Activated CD8-positive, alpha-beta memory T cell treated with anti-CD3 and anti-CD28 coated beads, Interleukin-2, amount 50 U/mL, for 1 hour (primary cell): Measurements from ENCODE around the gene ALDH3A2.
"Not testable (repeated sequence)": the region's sequence is repeated elsewhere in the genome, so short reads cannot be mapped to it uniquely, and the experiment has no call there.

Experiments
- DNase-seq: peaks from one replicate; pipeline ENCODE4 v3.0.0-alpha.2; 2020; ENCODE audit errors: extremely low read depth

Gene ALDH3A2

DNA sequence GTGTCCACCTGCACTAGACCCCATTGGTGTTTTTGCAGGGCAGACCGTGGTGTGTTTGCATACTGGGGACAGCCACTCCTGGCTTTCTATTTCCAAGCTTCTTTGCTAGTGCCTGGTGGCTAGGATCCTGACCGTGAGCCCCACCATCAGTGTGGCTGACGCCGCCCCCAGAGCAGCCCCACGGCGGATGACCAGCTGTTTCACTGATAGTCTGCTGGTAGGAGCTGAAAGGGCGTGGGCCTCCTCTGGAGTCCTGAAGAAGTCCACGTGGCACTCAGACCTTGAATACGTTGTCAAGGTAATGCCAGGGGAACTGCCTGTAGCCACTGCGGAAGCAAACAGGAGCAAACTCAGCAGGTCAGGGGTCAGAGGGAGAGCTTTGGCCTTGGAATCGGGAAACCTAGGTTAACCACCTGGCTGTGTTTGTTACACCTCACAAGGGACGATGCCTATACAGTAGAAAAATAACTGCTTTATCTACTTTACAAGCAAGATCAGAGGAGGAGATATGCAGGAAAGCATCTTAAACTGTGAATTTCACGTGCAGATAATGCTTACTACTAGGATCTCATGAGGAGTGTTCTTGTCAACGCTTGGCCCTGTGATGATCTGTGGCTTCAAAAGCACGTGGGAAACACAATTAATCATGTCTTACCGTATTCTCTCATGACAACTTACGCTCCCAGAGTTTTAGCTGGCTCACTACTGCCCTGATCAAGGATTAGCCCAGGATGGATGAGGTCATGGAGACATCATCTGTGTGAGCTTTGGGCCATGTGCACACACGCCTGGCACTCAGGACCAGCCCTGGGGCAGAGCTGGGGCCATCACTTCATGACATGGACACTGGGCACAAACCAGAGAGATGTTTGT lies 30.3 kb downstream of the ALDH3A2 start:
- DNase-seq = no peak

DNA sequence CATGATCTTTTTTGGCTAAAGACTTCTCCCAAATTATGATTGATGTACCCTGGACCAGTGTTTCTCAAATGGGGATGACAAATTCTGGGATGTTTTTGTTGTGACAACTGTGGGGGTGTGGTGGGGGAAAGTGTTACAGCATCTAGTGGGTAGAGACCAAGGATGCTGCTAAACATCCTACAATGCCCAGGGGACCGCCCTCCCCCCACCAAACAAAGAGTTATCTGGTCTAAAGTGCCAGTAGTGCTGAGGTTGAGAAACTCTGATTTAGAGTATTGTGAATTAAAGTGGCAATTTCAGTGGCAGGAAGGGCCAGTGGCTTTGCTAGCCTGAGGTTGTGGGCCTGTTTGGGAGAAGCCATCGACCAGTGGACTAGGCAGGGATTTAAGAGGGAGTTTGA lies 34.6 kb downstream of the ALDH3A2 start:
- DNase-seq = no peak

DNA sequence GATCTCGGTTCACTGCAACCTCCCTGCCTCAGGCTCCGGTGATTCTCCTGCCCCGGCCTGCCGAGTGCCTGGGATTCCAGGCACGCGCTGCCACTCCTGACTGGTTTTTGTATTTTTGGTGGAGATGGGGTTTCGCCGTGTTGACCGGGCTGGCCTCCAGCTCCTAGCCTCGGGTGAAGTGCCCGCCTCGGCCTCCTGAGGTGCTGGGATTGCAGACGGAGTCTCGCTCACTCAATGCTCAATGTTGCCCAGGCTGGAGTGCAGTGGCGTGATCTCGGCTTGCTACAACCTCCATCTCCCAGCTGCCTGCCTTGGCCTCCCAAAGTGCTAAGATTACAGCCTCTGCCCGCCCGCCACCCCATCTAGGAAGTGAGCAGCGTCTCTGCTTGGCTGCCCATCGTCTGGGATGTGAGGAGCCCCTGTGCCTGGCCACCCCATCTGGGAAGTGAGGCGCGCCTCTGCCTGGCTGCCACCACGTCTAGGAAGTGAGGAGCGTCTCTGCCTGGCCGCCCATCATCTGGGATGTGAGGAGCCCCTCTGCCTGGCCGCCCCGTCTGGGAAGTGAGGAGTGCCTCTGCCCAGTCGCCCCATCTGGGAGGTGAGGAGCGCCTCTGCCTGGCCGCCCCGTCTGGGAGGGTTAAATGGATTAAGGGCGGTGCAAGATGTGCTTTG lies 36.5 kb downstream of the ALDH3A2 start:
- DNase-seq = not testable (repeated sequence)

DNA sequence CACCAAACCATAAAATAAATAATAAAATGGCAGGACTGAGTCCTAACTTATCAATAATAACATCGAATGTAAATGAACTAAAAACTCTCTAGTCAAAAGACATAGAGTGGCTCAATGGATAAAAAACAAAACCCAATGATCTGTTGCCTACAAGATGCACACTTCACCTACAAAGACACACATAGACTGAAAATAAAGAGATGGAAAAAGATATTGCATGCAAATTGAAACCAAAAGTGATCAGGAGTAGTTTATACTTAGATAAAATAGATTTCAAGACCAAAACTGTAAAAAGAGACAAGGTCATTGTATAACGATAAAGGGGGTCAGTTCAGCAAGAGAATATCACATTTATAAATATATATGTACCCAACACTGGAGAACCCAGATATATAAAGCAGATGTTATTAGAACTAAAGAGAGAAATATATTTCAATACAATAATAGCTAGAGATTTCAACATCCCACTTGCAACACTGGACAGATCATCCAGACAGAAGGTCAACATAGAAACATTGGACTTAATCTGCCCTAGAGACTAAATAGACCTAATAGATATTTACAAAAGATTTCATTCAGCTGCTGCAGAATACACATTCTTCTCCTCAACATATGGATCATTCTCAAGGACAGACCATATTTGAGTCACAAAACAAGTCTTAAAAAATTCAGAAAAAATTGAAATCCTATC lies 38.0 kb downstream of the ALDH3A2 start:
- DNase-seq = no peak

DNA sequence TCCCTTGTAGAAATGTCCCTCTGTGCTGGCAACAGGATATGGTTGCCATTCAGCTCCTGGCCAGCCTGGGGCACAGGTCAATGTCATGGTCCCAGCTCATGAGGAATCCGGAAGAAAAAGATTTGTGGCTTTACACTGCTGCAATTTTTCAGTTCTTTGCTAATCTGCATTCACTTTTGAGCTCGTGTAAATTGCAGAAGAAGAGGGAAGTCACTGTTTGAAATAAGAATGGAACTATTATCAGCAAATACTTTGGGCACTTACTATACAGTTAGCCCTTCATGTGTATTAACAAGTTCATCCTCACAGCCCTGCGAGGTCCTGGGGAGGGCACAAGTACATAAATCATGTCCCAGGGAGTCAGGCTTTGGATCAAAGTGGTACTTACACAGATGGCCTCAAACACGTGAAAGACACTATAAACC lies 53.7 kb downstream of the ALDH3A2 start:
- no peak for DNase-seq

DNA sequence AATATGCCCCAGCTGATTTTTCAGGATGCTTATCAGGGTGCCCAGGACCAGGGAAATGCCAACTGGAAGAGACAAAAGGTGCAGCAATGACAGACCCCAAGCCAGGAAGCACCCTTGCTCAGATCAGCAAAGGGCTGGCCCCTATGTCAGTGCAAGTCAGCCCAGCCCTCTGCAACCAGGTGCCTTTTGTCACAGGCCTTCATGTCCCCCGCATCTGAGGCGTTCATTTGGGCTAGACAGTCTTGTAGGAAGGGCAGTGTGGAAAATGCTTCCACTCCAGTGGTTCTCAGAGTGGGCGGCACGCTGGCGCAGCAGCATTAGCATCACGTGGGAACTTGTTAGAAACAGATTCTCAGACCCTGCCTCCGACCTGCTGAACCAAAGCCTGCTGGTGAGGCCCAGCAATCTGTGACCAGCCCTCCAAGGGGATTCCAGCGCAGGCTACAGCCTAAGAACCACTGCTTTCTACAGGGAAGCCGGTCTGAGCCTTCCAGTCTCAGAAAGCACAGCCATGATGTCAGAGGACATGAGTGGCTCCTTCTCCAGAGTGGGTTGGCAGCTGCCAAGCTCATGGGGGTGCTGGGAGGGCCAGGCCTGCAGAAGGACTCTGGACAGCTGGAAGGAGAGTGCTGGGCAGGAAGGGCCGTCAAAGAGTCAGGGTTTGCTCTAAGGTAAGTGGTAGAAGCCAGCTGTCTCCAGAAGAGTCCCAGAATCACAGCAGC lies 54.7 kb downstream of the ALDH3A2 start:
- DNase-seq = no peak

DNA sequence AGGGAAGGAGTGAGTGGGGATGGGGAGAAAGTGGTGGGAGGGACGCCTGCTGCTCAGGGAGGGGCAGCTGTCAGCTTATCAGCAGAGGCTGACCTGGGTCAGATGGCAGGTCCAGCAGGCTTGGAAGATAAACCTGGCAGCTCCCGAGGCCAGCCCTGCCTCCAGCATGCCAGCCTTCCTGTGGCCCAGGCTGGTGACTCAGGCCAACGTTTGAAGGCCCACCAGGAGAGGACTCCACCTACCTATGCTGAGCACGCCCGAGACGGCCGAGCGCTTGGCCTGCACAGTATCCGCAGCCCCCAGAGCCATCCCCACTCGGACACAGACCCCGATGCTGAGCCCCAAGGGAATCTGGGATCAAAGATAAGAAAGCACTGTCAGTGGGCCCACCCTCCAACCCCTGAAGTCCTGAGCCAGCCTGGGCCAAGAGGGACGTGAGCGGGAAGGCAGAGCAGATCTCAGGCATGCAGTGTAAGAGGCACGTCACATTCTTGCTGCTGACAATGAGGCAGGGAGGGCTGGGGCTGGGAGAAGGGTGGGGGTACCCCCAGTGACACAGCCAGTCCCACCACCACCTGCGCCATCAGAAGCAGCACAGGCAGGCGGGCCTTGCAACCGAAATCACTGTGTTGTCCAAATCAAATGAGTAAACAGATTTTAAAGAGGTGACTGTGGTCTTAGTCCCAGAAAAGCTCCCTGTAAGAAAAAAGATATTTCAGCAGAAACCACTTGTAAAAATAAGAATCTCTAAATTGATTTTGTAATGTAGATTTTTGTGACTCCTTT lies 55.5 kb downstream of the ALDH3A2 start:
- no peak for DNase-seq

DNA sequence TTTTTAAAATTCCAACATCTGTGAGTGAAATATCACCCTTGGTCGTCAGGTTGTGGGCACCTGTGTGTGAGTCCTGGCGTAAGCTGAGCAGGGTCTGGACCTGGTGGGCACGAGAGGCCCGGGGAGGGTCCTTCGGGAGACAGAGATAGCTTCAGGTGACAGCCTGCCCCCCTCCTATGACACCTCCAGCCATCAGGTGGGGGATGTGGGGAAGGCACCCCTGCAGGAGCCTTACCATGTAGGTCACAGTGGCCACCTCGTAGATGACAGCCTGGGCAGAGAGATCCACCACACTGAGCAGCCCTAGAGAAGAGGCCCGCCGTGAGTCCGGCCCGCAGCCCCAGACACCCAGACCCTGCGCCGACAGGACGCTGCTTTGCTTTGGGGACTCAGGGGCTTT lies 56.6 kb downstream of the ALDH3A2 start:
- no peak for DNase-seq

DNA sequence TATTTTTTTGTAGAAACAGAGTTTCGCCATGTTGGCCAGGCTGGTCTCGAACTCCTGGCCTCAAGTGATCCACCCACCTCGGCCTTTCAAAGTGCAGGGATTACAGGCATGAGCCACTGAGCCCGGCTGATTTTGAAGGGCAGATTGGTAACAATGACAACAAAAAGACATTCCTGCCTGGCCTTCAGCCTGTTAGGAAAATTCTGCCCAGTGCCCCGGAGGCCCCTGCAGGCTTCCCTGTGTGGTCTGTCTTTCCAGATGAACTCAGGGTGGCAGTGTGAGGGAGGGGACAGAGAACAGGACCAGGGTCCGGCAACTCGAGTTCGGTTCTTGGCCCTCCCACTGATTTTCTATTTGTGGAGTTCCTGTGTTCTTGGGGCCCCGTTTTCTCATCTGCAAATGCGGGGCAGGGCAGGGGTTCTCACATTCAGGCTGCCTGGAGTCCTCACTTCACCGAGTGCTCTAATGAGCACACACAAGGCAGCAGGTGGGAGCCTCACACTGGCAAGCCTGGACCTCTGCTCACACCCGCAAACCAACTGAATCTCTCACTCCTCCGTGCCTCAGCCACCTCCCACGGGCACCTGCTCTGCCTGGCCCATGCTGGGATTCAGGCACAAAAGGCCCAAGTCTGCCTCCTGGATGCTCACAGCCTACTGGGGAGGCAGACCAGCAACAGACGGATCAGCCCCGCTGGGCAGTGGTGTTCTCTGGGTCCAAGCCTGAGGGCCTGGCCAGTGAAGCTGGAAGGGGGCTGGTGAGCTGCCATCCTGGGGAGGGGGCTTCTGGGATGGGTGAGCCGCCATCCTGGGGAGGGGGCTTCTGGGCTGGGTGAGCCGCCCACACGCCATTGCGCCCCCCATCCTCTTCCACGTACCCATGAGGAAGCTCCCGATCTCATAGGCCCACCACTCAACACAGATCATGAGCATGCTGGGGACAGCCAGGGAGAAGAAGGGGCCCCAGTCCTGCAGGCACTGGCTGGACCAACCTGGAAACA lies 57.5 kb downstream of the ALDH3A2 start:
- DNase-seq = no peak

DNA sequence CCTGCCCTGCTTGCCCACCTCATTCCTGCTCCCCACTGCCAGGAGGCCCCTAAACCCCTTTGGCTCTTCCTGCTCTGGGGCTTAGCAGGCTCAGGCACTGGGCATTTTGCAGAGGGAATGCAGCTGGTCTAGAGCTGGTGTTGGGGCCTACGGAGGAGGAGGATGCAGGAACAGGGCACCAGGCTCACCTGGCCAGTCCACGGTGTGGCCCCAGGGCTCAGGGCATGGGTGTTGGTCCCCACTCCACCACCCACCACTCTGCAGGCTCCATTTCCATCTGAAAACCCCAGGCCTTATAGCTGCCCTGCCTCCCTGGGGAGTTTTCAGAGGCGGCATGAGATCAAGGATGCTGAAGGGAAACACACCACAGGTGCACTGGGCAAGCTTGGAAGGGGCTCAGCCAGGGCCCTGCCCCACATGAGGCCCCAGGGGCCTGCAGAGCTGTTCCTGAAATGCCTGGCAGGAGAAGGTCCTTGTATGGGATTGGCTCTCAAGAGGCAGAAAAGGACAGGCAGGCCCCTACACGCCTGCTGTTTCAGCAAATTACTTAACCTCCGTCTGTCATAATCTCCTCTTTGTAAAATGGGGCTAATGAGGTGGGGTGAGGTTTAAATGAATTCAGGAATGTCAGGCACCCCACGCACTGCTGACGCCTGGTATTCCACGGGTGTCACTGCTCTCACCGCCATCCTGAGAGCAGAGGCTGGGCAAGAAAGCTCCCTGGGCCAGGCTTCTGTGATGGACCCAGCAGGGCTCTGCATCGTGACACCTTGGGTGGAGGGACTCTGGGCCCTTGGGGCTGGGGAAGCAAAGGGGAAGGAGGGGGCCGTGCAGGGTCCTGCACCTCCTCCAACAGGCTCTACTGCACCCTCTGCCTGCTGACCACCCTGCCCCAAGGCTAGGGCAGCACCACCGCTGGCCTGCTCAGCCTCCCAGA lies 58.5 kb downstream of the ALDH3A2 start:
- DNase-seq = no peak

DNA sequence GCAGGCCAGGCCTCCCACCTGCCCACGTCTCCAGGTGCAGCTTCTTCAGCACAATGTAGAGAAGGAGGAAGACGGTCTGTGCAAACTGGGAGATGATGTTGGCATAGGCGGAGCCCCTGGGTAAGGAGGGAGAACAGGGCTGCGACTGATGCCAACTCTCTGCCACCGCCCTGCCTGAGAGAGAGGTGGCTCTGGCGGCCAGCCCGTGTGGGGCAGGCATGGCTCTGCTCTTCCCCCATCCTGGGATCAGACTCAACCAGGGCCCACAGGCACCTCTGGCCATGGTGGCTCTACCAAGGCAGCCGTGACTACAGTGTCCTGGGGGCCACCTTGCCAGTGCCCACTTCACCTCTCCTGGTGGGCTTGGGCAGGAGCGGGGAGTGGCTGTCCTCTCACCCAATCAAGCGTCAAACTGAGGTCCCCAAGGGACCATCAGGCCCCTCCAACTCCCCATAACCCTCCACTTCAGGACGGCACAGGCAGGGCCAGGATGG lies 59.2 kb downstream of the ALDH3A2 start:
- no peak for DNase-seq

DNA sequence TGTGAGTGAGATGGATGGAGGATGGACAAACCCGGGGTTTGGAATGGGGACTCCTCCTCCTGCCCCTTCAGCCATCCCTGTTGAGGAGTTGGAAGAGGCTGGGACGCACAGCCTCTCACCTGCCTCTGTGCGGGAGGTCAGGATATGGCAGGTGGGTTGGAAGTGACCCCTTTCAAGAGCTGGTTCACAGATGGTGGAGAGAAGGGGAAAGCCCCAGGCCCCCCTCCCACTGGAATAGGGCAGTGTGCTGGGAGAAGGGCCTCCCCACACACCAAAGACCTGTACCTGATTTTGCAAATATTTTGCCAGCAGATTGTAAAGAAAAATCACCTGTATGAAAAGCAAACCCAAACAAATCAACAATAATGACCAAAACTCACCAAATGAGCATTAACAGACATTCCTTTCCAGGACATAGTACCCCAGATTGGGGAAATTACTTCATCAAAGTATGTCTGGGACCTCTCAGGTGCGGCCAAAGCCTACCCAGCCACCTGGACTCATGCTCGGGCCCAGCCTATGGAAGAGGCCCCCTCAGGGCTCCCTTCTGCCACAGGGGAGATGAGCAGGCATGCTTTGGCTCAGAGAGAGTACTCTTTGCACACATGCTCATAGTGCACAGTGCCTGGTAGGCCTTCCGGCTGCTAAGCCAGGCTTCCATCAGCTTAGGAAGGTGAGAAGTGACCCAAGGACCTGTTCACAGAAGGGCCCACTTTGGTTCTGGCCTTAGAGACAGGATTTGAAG lies 60.1 kb downstream of the ALDH3A2 start:
- no peak for DNase-seq

DNA sequence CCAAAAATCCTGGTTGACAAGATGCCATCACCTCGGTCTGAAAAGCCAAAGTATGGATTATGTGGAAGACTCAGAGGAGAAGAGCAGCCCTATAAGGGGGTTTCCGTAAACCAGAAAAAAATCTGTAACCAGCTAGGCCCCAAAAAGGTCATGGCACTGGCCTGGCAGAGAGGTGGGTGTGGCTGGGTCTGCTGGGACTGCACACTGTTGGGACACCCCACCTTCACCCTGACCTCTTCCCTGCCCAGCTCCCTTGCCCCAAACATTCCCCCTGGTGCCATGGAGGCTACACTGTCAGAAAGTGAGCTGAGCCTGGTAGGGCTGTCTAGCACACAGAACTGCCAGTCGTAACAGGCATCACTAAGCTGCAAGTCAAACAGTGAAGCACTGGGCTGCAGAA lies 61.3 kb downstream of the ALDH3A2 start:
- DNase-seq = no peak

DNA sequence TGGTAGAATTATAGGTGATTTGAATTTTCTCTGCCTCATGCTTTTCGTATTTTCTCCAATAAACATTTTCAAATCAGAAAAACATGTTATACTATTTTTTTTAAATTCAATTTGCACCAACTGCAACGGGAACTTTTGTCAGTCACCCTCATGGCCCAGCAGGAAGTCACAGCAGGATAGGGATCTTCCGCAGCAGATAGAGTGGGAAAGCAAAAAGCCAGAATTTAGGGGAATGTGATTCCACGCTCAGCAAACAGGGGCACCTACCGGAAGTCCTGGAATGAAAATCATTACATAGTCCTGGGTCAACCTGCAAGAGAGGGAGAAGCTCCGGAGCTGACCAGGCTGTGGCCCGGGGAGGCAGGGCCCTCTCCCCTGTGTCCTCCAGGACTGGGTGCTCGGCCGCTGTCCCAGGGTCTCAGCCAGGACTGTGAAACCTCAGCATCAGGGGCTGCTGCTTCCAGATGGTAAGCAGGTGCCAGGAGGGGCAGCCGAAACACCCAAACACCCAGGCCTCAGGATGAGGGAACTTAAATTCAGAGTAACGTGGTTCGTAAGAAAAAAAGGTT lies 64.0 kb downstream of the ALDH3A2 start:
- no peak for DNase-seq

DNA sequence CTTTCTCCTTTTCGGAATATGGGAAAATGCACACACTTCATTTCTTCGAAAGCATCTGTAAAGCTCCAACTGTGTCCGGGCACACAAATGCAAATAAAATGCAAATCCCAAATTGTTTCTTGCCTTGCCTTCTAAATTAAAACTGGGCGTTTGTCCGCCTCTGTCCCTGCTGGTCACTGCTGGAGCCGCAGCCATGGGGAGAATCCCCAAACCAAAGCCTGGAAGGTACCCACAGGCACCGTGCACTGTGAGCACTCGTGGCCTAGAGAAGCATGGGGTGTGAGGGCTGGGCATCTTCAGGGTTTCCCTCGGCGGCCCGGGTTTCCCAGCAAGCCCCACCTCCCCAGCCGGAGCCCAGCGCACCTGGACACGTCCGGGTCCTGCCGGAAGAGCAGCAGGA lies 64.9 kb downstream of the ALDH3A2 start:
- no peak for DNase-seq

DNA sequence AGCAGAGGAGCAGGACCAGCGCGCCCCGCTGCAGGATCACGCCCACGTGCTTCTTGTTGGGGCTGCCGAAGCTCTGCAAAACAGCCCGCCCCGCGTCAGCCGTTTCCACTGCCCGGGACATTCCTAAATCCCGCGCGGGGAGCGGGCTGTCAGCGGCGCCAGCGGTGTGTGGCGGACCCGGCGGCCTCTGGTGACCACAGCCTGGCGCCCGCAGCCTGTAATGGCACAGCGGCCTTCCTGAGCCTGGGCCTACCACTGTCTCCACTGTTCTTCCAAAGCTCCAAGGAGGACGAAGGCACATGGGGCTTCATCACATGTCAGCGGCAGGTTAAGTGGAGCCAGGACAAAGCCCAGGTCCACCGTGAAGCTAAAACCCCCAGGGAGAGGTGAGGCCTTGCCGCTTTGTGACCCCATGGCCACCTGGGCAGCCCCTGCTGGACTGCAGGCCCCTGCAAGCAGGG lies 65.4 kb downstream of the ALDH3A2 start:
- DNase-seq = no peak
